Ammon's horn (tissue), 1 donor: Measurements from ENCODE around the gene CPA3.

Experiments
- DNase-seq: peaks from one replicate; pipeline ENCODE4 v3.0.0-alpha.2; 2016; ENCODE audit warnings: low spot score

CPA3 gene

DNA sequence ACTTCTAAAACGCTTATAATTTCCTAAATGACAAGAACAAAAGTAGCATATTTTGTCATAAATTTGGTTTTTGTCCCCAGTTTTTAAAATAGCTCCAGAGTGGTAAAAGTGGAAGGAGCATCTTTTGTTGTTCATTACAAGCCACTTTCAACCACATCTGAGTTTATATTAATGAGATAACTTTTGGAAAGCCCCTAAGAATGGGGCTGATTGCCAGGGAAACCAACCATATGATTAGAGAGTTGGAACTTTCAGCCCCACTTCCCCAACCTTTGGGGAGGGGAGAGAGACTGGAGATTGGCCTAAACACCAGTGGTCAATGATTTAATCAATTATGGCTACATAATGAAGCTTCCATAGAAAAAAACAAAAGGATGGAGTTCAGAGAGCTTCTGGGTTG is 57.4 kb downstream of the CPA3 start:
- DNase-seq = no peak

DNA sequence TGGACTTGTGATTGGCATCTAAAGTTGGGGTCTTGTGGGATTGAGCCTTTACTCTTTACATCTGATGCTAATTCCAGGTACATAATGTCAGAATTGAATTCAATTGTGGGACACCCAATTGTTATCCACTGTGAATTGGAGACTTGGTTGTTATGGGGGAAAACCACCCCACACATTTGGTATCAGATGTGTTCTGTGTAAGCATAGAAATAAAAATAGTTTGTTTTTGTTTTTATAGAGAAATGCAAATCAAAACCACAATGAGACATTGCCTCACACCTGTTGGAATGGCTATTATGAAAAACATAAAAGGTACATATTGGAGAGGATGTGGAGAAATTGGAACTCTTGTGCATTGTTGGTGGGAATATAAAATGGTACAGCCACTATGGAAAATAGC is 58.5 kb downstream of the CPA3 start:
- no peak for DNase-seq

DNA sequence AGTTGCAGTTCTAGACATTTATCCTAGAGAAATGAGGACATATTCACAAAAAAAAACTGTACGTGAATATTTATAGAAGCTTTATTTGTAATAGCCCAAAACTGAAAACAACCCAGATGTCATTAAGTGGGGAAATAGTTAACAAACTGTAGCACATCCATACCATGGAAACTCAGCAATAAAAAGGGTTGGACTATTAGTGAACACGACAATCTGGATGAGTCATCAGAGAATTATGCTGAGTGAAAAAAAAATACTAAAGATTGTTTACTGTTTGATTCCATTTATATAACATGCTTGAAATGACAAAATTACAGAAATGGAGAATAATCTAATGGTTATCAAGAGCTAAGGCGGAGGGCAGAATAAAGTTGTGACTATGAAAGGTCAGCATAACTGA is 59.5 kb downstream of the CPA3 start:
- no peak for DNase-seq

DNA sequence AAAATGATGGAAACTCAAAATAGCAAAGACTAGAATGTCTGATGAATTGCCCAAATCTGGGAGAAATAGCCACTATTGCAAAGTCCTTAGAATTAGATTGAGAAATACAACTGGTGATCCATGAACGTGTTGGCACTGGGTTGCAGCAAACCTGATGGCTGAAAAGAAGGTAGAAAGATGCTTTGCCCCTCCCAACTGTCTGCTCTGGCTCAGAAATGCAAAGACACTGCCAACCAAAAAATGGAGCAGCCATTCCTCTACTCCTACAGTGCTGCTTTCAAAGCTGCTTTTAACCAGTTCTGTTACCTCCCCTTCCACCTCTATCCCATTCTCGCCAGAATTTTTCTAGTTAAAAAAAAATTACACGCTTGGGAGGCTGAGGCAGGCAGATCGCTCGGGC is 60.7 kb downstream of the CPA3 start:
- no peak for DNase-seq

DNA sequence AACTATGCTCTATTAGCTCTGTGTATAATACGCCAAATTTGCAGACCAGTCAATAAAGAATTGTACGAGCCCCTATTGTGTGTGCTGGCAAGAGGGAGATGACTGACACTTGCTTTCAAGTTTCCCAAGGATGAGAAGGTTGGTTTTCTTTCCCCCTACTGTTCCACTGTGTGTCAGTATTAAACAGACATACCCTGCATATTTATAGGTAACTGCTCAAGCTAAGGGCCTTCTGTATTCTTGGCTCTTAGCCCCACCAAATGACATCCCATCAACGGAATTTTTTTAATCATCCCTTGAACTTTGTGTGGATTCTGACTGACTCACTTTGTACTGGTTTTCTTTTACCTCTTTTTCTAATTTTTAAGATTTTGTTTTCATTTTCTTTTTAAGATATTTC is 65.7 kb downstream of the CPA3 start:
- DNase-seq = no peak

DNA sequence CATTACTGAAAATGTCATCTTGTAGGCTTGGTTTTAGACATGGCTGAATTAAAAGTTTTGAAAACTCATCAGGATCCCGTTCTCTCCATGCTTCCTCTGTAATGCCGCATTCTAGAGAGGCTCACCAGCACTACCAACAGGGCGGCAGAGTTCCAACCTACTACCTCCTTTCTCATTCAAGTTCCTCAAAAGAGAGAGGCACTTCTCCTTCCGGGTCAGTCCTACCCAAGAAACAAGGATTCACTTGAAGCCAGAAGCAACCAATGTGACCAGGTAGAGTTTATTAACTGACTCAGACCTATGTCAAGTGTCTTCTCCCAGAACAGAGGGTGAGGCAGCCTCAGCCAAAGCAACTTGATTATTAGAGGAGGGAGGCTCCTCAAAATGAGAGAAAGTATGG is 66.5 kb downstream of the CPA3 start:
- DNase-seq = no peak

DNA sequence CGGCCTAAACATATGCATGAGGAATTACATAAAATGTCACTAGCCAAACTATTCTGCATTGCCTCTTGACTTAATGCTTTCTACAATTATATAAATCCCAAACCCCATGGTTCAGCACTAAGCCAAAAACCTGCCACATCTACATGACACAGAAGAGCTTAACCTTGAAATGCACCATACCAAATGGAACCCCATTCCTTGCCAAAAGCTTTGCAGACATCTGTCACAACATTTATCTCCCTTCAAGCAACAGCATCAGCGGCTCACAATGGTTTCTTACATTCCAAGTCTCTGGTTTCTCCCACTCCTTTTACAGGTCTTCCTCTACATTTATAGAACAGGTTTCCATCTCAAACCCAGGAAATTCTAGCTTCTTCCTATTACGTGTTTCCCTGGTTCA is 67.9 kb downstream of the CPA3 start:
- DNase-seq = no peak

DNA sequence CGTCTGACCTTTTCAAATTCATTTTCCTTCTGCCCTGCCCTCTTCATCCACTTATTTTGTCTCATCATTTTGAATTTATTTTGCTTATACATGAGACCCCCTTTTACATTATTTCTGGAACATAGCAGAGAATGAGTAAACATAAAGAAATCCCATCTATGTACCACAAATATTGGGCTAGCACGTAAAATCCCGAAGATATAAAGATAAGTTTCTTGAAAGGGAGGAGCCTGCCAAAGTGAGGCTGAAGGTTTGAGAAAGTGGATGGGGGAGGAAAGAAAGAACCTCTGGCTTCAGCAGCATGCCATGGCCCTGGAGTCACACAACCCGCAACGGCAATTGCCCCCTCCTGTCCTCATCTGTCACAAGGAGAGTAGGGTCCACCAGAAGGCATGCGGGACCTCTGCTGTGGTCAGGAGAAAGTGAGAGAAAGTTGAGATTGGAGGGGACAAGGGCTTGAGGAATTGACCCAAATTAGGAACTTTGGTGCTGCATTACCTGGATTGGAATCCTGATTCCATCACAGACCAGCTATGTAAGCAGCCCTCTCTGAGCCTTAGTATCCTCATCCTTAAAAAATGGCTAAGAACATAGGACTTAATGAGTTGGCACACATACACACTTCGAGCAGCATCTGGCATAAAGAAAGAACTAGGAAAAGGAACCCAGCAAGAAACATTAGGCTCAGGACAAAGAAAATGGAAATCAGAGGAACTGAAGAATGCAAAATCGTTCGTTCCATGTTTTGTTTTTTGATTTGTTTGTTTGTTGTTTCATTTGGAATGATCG is 72.6 kb downstream of the CPA3 start:
- DNase-seq = no peak

DNA sequence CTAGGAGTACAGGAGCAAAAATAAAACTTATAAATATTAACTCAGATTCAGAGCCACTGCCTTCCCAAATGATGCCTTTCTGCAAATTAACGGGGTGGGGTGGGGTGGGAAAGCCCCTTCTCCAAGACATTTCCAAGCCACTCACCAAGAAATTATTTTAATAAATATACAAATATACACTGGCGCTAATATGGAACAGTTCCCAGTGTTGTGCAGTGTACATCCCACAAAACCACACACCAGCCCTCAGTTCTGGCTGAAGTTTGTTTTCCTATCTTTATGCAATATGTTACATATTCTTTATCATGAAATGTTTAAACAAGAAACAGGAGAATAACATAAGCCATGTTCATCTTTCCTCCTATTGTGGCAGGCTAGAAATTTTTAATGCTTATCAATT is 73.2 kb downstream of the CPA3 start:
- DNase-seq = no peak

DNA sequence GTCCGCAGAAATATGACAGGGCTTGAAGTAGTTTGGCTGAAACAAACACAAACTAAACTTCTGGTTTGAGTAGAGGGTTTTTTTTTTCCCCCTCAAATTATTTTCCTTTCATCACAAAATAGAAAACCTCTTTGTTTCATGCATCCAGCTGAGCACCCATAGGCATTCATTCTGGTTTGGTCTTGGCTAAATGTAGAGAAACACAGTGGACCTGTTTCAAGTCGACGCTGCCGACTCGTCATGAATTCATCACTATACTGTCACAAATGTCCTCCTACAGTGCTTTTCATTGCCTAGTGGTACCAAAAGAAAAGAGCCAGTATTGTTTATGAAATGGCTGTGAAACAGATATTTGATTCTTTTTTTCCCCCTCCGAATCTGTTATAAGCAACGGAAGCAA is 73.8 kb downstream of the CPA3 start:
- peak; percentile 64 for DNase-seq

DNA sequence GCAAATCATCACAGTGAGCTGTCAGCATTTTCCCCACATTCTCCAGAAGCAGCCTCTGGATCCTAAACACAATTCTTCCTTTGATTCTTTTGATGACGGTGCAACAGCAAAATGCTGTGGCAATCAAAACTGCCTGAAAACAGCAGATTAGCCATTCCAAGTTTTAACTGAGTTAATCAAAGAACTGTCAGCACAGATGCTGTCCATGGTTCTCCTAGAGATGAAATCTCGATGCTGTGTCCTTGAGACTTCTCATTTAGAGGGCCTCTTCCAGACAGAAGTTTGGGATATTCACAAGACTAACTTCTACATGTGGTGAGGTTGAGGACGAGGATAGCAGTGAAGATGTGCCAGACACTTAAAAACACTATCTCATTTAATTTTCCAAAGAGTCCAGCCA is 75.9 kb downstream of the CPA3 start:
- no peak for DNase-seq

DNA sequence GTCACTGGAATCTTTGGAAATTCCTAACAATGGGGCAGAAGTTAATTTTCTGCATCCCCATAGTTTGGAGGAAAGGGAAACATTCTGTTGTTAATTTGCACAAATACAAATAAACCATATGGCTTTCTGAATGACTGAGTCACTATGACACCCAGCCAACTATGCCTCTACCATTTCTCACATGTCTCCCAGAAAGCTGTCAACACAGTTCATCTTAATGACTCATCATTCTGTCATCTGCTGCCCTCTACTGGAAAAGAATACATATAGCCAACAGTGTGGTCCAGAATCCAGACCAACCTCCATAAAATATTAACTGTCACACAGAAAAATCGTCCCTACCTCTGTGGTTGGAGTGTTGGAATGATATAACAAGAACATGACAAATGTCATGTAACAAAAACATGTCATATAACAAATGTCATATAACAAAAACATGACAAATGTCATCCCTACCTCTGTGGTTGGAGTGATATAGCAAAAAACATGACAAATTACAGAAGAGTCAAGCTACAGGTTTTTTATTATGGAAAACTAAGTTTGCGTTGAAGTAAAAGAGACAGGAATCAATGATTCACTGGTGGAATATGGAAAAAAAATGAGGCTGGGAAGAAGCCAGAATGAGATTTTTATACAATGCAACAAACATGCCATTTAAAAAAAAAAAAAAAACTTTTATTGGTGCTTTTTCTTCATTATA is 78.6 kb downstream of the CPA3 start:
- DNase-seq = peak; percentile 91

DNA sequence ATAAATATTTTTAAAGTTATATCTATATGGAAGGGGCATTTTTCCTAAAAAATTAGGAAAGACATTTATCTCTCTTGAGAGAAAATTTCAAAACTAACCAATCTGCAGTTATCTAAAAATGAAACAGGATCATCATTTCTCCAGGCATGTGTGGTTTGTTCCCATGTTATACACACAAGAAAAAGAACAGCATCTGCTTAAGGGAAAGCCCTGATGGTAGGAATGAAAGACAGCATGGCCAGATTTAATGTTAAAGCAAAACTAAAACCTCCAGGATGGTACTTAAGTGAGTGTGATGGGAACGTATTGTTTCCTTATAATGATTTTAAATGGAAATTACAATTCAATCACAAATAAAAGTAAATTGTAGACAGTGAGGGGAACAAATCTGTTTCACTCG is 80.0 kb downstream of the CPA3 start:
- no peak for DNase-seq
